ENCODE results near the gene SAMM50. TPM values are rescaled to one million over a fixed set of nuclear protein-coding genes. Genes with fewer than 3 reads are reported as not detected.

The SAMM50 gene
- total and polyA plus RNA-seq, 2 donors (not counting 1 experiment from before 2014, with no cell fraction given) = 32.9 to 45.7 TPM

DNA sequence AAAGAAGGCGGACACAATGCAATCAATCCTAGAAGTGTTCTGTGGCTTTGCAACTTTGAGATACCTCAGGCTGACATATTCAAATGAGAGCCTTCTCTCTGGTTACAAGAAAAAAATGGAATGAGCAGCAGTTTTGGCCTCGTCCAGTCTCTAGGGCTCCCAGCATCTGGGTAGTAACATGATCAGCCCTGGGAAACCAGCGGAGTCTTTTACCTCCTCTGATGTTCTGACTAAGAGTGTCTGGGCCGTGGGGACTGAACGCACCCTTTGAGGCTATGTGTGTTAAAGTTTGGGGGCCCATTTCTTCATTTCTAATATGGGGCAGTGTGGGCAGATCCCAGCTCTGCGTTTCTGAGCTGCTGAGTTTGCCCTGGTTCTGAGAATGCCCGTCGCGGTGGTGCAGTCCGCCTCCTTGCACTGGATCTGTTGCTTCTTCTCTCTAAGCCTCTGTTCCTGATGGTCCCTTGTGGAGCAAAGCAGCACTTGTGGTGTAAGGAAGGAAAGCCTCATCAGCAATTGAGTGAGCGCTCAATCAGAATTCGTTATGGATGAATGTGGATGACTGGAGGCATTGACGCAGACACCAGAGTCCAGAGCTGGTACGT lies 77.0 kb downstream of the SAMM50 start:
- Histone ChIP-seq H3K9me3 (ENCODE audit: control insufficient read depth, insufficient read depth, low read depth, low read length) (no peaks in the 10 kb centered on the region), H3K4me1 (ENCODE audit: control insufficient read depth, extremely low read depth, insufficient read depth, low read length) (no peaks in the 10 kb centered on the region), H3K4me2 (ENCODE audit: extremely low read depth, insufficient read depth, low read length) (no peak overlapping the region), H3K36me3 (ENCODE audit: control insufficient read depth, insufficient read depth, low read length) (no peaks in the 10 kb centered on the region), H3K79me2 (ENCODE audit: control insufficient read depth, insufficient read depth, low read length) (peaks cover 3% of the 10 kb centered on the region), H4K20me1 (ENCODE audit: control insufficient read depth, extremely low read depth, insufficient read depth, low read length) (no peaks in the 10 kb centered on the region), H3K27me3 (ENCODE audit: control insufficient read depth, insufficient read depth, low read length) (no peaks in the 10 kb centered on the region), H2AFZ (ENCODE audit: low read length) (no peak overlapping the region), H3K27ac (ENCODE audit: insufficient read depth, low read length) (no peak overlapping the region), H3K4me3 (replicated peaks in 1 of 4; ENCODE audit: control extremely low read depth in 1 of 4, insufficient read depth in 1 of 4, low read depth in 3 of 4, low read length in 4 of 4) (no peak overlapping the region), H3K9ac (ENCODE audit: insufficient read depth, low read length) (no peak overlapping the region)
- peak; percentile 29 to 60 for DNase-seq (ENCODE audit: low read depth in 2 of 2)
- no peak for TF ChIP-seq CTCF (conservative IDR thresholded peaks at IDR 0.05 in 1 of 2, IDR thresholded peaks at IDR 0.05 in 1 of 2; ENCODE audit: low read depth in 1 of 2, low read length in 2 of 2)
- no peak for TF ChIP-seq EZH2 (IDR thresholded peaks at IDR 0.05; ENCODE audit: low read length, missing control alignments)

DNA sequence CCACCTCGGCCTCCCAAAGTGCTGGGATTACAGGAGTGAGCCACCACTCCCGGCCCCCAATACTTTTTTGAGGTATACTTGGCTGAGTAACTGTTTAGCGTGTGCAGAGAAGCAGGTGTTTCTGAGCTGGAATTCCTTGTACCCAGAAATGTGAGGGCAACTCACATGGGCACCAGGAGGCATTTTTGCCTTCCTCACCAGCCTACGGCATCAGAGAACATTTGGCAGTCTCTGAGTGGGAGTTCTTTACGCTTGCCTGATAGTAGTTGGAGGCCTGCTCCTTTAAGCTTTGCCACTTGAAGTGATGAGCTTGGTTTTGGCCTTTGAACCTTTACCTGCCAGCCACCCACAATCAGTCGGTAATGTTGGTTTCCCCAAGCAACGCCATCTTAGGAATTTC lies 78.0 kb downstream of the SAMM50 start:
- Histone ChIP-seq H3K4me2 (ENCODE audit: extremely low read depth, insufficient read depth, low read length) (no peak overlapping the region), H3K27me3 (ENCODE audit: control insufficient read depth, insufficient read depth, low read length) (no peaks in the 10 kb centered on the region), H3K79me2 (ENCODE audit: control insufficient read depth, insufficient read depth, low read length) (peaks cover 1% of the 10 kb centered on the region), H3K9me3 (ENCODE audit: control insufficient read depth, insufficient read depth, low read depth, low read length) (no peaks in the 10 kb centered on the region), H2AFZ (ENCODE audit: low read length) (no peak overlapping the region), H3K4me3 (replicated peaks in 1 of 4; ENCODE audit: control extremely low read depth in 1 of 4, insufficient read depth in 1 of 4, low read depth in 3 of 4, low read length in 4 of 4) (no peak overlapping the region), H3K9ac (ENCODE audit: insufficient read depth, low read length) (no peak overlapping the region), H3K4me1 (ENCODE audit: control insufficient read depth, extremely low read depth, insufficient read depth, low read length) (peaks cover 4% of the 10 kb centered on the region), H3K27ac (ENCODE audit: insufficient read depth, low read length) (no peak overlapping the region), H3K36me3 (ENCODE audit: control insufficient read depth, insufficient read depth, low read length) (no peaks in the 10 kb centered on the region), H4K20me1 (ENCODE audit: control insufficient read depth, extremely low read depth, insufficient read depth, low read length) (no peaks in the 10 kb centered on the region)
- no peak for DNase-seq (ENCODE audit: low read depth in 2 of 2)
- TF ChIP-seq EZH2 (IDR thresholded peaks at IDR 0.05; ENCODE audit: low read length, missing control alignments) (no peak), CTCF (conservative IDR thresholded peaks at IDR 0.05 in 1 of 2, IDR thresholded peaks at IDR 0.05 in 1 of 2; ENCODE audit: low read depth in 1 of 2, low read length in 2 of 2) (no peak)

DNA sequence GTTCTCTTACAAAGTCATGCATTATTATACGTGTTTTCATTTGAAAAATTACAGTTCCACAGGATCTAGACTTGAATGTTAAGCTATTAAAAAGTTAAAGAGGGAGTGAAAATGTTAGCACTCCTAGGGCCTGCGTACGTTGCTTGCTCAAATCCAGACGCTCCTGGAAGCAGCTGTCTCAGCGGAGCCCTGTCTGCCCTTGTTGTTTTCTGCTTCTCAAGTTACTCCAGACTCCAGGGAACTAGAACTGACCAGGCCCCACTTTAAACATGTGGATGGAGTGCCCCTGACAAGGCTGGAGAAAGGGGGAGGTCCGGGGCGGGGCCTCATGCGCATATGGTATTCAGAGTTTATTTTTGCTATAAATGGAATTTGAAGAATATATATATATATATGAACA lies 78.5 kb downstream of the SAMM50 start:
- peak in 1 of 2 donors; percentile 78 for DNase-seq (ENCODE audit: low read depth in 2 of 2)
- Histone ChIP-seq H3K79me2 (ENCODE audit: control insufficient read depth, insufficient read depth, low read length) (peaks cover 1% of the 10 kb centered on the region), H3K9me3 (ENCODE audit: control insufficient read depth, insufficient read depth, low read depth, low read length) (no peaks in the 10 kb centered on the region), H4K20me1 (ENCODE audit: control insufficient read depth, extremely low read depth, insufficient read depth, low read length) (no peaks in the 10 kb centered on the region), H3K27ac (ENCODE audit: insufficient read depth, low read length) (no peak overlapping the region), H3K4me1 (ENCODE audit: control insufficient read depth, extremely low read depth, insufficient read depth, low read length) (peaks cover 4% of the 10 kb centered on the region), H3K9ac (ENCODE audit: insufficient read depth, low read length) (no peak overlapping the region), H3K4me2 (ENCODE audit: extremely low read depth, insufficient read depth, low read length) (no peak overlapping the region), H3K27me3 (ENCODE audit: control insufficient read depth, insufficient read depth, low read length) (no peaks in the 10 kb centered on the region), H3K36me3 (ENCODE audit: control insufficient read depth, insufficient read depth, low read length) (no peaks in the 10 kb centered on the region), H2AFZ (ENCODE audit: low read length) (no peak overlapping the region), H3K4me3 (replicated peaks in 1 of 4; ENCODE audit: control extremely low read depth in 1 of 4, insufficient read depth in 1 of 4, low read depth in 3 of 4, low read length in 4 of 4) (no peak overlapping the region)
- no peak for TF ChIP-seq EZH2 (IDR thresholded peaks at IDR 0.05; ENCODE audit: low read length, missing control alignments)
- no peak for TF ChIP-seq CTCF (conservative IDR thresholded peaks at IDR 0.05 in 1 of 2, IDR thresholded peaks at IDR 0.05 in 1 of 2; ENCODE audit: low read depth in 1 of 2, low read length in 2 of 2)
